C4-2B (cell line): ENCODE measurements around the gene LRIG1.

Experiments
- H3K27ac ChIP-seq: fragments of 450-650 bp; 2 replicates; pipeline ENCODE4 v1.5.1; 2017
- ZFX ChIP-seq: fragments of 450-650 bp; IDR thresholded peaks from 2 replicates; pipeline ENCODE4 v1.6.1; 2017
- TF ChIP-seq, protein P1 (sequence below): fragments of 450-650 bp; conservative IDR thresholded peaks from 2 replicates; pipeline ENCODE4 v1.5.1; 2017; ENCODE audit warnings: mild to moderate bottlenecking

Gene LRIG1

GRCh38 chr3:66434726-66435125 lies 66.1 kb downstream of the LRIG1 start:
- no peak for TF ChIP-seq ZFX
- TF ChIP-seq, protein P1, sequence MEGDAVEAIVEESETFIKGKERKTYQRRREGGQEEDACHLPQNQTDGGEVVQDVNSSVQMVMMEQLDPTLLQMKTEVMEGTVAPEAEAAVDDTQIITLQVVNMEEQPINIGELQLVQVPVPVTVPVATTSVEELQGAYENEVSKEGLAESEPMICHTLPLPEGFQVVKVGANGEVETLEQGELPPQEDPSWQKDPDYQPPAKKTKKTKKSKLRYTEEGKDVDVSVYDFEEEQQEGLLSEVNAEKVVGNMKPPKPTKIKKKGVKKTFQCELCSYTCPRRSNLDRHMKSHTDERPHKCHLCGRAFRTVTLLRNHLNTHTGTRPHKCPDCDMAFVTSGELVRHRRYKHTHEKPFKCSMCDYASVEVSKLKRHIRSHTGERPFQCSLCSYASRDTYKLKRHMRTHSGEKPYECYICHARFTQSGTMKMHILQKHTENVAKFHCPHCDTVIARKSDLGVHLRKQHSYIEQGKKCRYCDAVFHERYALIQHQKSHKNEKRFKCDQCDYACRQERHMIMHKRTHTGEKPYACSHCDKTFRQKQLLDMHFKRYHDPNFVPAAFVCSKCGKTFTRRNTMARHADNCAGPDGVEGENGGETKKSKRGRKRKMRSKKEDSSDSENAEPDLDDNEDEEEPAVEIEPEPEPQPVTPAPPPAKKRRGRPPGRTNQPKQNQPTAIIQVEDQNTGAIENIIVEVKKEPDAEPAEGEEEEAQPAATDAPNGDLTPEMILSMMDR = no peak
- H3K27ac ChIP-seq = no peak overlapping the region

DNA sequence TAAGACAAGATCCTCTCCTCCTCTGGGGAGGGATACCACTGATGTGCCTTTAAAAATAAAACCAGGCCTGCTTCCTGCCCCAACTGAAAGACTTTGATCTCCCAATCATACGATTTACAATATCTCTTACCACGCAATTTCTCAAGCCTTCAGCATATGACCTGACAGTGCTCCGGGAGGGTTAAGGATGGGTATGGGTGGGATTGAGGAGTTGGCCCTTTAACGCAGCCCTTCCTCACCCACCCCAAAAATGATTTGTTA lies 67.4 kb downstream of the LRIG1 start:
- TF ChIP-seq, protein P1 = no peak
- TF ChIP-seq ZFX = no peak
- H3K27ac ChIP-seq = no peak overlapping the region; the same call in none of the 2 replicates

GRCh38 chr3:66432767-66433521 lies 67.9 kb downstream of the LRIG1 start:
- H3K27ac ChIP-seq = peak overlapping the region; percentile 10
- no peak for TF ChIP-seq ZFX
- TF ChIP-seq, protein P1 = no peak

DNA sequence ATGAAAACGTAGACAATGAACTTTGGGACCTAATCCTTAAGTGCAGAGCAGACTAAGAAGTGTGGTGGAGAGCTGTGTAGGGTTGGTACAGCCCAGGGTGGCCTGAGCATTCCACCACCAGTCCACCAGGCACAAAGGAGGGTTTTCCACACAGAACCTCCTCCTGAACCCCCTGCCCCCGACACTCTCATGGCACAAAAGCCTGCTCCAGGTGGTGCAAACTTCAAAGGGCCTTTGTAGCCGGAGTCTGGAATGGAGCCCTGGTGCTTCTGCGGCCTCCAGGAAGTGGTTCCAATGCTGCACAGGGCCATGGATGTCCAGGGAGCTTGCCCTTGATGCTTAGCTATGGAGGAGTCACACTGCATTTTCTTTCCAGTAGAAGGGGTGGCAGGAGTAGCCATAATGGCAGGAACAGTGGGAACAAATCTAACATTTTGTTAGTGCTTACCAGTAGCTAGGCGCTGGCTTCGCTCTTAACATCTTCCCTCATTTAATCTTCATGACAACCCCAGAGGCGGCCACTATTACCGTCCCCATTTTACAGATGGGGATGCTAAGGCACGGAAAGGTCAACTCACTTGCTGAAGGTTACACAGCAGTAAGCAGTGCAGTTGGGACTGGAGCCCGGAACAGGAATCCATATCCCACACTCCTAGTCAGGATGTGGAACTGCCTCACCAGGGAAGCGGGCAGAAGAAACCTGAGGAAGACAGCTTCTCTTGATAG lies 68.6 kb downstream of the LRIG1 start:
- H3K27ac ChIP-seq = peak overlapping the region; percentile 10; the same call in 1 of the 2 replicates
- TF ChIP-seq, protein P1 = no peak
- no peak for TF ChIP-seq ZFX

DNA sequence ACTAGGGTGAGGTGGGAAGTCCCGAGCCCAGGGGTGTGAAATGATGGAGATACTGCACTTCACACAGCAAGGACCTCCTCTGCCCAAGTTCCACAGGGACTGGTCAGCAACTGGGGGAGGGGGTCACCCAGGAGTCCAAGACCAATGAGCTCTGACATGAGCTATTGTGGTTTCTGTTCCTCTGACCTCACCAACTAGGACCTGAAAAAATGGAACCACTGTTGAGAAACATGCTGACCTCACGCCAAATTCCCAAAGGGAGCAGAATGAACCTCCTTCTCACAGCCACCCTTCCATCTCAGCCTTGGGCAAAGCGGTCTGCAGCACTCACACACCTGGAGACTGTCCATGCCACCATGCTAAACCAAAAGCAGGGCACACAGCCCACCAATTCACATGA lies 69.3 kb downstream of the LRIG1 start:
- H3K27ac ChIP-seq = no peak overlapping the region; the same call in 1 of the 2 replicates
- TF ChIP-seq, protein P1 = no peak
- no peak for TF ChIP-seq ZFX

DNA sequence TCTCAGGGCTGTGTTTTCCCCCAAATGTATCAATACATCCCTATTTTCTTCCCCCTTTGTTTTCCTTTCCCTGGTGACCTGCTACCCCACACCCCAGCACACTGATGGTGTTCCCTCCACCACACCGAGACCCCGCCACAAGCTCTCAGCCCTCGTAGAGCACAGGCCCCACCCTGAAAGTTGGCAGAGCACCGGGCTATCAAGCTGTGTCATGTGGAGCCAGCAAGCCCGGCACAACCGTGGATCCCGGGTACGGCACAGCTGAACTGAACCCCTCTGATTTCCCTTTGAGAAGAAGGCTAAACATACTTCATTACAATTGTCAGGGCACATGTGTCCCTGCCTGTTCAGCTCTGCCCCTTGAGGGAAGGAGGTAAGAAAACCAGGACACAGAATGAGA lies 69.9 kb downstream of the LRIG1 start:
- peak overlapping the region; percentile 29; the same call in 1 of the 2 replicates for H3K27ac ChIP-seq
- TF ChIP-seq ZFX = no peak
- TF ChIP-seq, protein P1 = no peak

- peak overlapping the region; percentile 77 for H3K27ac ChIP-seq
- TF ChIP-seq, protein P1 = no peak
- no peak for TF ChIP-seq ZFX
Measured at GRCh38 chr3:66428733-66429132, 72.1 kb downstream of the LRIG1 start.
